AG09319 (cell line): ENCODE measurements around the gene TMC5.

Source experiments
- DNase-seq: peaks from one replicate; pipeline ENCODE4 v3.0.0-alpha.2; 2010; ENCODE audit warnings: low read depth; ENCODE audit errors: extremely low read depth
- TF ChIP-seq, protein P1 (sequence below): IDR thresholded peaks from 2 replicates; pipeline ENCODE4 v1.5.1; 2011; ENCODE audit warnings: low read depth, mild to moderate bottlenecking, inconsistent platforms, low read length, moderate library complexity

The TMC5 gene

DNA sequence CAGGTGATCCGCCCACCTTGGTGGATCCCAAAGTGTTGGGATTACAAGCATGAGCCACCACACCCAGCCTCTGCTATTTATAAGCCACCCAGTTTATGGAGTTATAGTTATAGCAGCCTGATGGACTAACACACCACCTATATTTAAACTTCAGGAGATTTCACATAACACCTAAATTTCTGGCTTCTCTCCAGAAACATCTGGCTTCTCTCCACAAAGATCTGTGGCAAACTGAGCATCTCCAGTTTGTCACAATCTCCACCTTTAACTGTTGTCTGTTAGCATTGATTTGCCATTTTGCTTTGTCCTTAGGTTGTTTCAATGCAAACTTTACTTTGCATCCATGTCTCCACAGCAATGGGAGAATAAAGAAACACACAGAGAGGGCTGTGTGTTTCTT, 64.6 kb downstream of the TMC5 start:
- TF ChIP-seq, protein P1, sequence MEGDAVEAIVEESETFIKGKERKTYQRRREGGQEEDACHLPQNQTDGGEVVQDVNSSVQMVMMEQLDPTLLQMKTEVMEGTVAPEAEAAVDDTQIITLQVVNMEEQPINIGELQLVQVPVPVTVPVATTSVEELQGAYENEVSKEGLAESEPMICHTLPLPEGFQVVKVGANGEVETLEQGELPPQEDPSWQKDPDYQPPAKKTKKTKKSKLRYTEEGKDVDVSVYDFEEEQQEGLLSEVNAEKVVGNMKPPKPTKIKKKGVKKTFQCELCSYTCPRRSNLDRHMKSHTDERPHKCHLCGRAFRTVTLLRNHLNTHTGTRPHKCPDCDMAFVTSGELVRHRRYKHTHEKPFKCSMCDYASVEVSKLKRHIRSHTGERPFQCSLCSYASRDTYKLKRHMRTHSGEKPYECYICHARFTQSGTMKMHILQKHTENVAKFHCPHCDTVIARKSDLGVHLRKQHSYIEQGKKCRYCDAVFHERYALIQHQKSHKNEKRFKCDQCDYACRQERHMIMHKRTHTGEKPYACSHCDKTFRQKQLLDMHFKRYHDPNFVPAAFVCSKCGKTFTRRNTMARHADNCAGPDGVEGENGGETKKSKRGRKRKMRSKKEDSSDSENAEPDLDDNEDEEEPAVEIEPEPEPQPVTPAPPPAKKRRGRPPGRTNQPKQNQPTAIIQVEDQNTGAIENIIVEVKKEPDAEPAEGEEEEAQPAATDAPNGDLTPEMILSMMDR = no peak
- DNase-seq = no peak

DNA sequence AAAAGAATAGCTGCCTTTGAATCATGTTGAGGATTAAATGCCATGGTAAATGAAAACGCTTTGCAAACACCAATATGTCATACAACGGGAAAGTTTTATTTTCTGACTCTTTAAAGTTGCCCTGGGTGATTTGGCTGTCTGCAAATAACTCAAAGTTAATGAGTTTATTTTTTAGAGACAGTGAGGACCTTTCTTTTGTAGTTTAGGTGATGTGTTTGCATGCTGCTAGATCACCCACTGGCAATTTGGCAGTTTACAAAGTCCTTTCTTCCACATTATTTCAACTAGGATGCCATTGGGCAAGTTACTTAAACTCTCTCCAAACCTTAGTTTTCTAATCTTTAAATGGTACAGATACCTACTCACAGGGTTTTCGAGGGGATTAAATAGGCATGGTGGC, 66.4 kb downstream of the TMC5 start:
- TF ChIP-seq, protein P1 = no peak
- DNase-seq = no peak

DNA sequence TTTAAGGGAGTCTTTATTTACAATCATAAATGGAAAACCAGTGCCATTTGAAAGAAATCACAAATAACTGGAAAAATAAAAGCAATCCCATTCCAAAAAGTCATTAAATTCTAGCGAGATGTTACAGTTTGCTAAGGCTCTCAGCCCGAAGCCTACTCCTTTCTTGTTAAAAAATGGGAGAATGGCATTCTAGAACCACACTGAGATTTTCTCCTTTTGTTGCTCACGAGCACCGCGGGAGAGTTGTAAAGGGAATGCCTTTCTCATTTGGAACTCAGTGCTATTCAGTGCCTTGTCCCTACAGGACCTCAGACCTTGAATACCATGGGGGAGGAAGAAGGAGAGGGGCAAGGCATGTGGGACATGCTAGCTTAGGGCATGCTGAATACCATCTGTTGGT, 67.9 kb downstream of the TMC5 start:
- TF ChIP-seq, protein P1 = no peak
- no peak for DNase-seq

DNA sequence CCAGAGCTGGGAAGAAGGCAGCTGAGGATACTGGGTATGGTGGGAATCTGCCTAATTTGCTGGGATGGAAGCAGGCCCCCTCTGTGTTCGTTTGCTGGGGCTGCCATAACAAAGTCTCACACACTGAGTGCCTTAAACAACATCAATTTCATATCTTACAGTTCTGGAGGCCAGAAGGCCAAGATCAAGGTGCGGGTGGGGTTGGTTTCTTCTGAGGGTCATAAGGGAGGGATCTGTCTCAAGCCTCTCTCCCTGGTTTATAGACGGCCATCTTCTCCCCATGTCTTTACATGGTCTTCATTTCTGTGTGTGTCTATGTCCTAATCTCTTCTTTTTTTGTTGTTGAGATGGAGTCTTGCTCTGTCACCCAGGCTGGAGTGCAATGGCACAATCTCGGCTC, 68.4 kb downstream of the TMC5 start:
- DNase-seq = no peak
- TF ChIP-seq, protein P1 = no peak

DNA sequence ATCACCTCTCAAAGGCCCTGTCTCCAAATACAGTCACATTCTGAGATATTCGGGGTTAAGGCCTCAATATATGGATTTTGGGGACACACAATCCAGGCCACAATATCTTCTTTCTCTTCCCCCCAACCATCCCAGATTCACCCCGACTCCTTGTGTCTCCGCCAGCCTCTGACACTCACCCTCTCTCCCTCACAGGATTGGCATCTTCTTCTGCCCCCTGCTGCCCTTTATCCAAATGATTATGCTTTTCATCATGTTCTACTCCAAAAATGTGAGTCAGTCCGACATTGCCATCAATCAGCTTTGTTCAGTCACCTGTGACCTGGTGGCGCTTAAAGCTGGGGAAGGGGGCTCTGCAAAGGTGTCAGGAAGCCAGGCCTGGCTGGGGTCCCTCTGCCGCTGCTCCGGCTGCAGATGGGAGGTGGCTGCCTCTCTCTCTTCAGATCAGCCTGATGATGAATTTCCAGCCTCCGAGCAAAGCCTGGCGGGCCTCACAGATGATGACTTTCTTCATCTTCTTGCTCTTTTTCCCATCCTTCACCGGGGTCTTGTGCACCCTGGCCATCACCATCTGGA, 69.2 kb downstream of the TMC5 start:
- TF ChIP-seq, protein P1 = no peak
- no peak for DNase-seq

DNA sequence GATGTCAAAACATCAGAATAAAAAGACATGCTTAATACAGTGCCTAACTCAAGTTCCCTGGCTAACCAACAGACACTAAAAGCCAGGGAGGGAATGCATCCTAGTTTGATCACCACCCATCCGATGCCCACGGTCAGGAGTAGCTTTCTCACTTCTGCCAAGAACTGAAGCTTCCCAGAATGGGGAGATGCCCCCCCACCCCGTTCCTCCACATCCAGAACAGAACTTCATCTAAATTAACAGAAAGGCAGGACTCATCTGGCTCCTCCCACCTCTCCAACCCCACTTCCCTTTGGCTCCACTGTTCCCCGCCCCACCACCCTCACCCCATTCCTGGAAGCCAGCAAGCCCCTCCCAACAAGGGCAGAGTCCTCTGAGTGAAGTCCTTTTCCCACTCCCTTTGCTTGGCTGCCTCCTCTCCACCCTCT, 70.5 kb downstream of the TMC5 start:
- DNase-seq = no peak
- TF ChIP-seq, protein P1 = no peak

DNA sequence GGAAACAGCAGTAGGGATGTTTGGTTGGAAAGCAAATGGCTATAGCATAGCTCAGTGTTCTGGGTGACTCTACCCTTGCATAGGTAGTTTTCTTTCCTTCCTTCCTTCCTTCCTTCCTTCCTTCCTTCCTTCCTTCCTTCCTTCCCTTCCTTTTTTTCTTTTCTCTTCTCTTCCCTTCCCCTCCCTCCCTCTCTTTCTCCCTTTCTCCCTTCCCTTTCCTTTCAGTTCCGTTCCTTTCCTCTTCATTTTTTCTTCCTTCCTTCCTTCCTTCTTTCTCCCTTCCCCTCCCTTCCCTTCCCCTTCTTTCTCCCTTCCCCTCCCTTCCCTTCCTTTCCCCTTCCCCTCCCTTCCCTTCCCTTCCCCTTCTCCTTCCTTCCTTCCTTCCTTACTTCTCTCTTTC, 72.9 kb downstream of the TMC5 start:
- no peak for DNase-seq
- TF ChIP-seq, protein P1 = no peak
